ENCODE results near the gene HSPA12A. TPM values are rescaled to one million over a fixed set of nuclear protein-coding genes. Genes with fewer than 3 reads are reported as not detected.

The HSPA12A gene
- total RNA-seq, 2 donors from 2014 or later: 5.7 to 19.4 TPM

- WGBS: 75% methylated on average over 15 of the region's 15 CpGs
- Histone ChIP-seq H3K27me3 (replicated peaks; ENCODE audit: insufficient read depth) (no peaks in the 10 kb centered on the region), H3K27ac (no peak overlapping the region), H3K4me3 (no peak overlapping the region), H3K9me3 (no peaks in the 10 kb centered on the region), H3K4me1 (replicated peaks) (no peaks in the 10 kb centered on the region), H3K36me3 (no peaks in the 10 kb centered on the region)
- intact Hi-C loops (cut with DNase I): no loop called here
- no peak for TF ChIP-seq POLR2AphosphoS5 (IDR thresholded peaks at IDR 0.05)
- no peak for DNase-seq (ENCODE audit: low spot score)
Measured at GRCh38 chr10:116775488-116776400, 33.4 kb upstream of the HSPA12A start.

GRCh38 chr10:116774728-116775151 is 32.4 kb upstream of the HSPA12A start:
- no peak overlapping the region for H3K27ac ChIP-seq
- 26% methylated on average over 6 of the region's 6 CpGs for WGBS
- H3K4me3 ChIP-seq: no peak overlapping the region
- no peaks in the 10 kb centered on the region for H3K36me3 ChIP-seq
- H3K27me3 ChIP-seq (replicated peaks; ENCODE audit: insufficient read depth): no peaks in the 10 kb centered on the region
- TF ChIP-seq CTCF (IDR thresholded peaks at IDR 0.05) (no peak), POLR2AphosphoS5 (IDR thresholded peaks at IDR 0.05) (no peak), POLR2A (IDR thresholded peaks at IDR 0.05) (no peak)
- DNase-seq (ENCODE audit: low spot score): peak; percentile 18
- H3K9me3 ChIP-seq: no peaks in the 10 kb centered on the region
- no peaks in the 10 kb centered on the region for H3K4me1 ChIP-seq (replicated peaks)
- intact Hi-C loops (cut with DNase I): no loop called here

- no peak for DNase-seq (ENCODE audit: low spot score)
Measured at GRCh38 chr10:116772909-116773705, 30.7 kb upstream of the HSPA12A start.

GRCh38 chr10:116771959-116772585 is 29.7 kb upstream of the HSPA12A start:
- H3K4me3 ChIP-seq: no peak overlapping the region
- H3K36me3 ChIP-seq: no peaks in the 10 kb centered on the region
- intact Hi-C loops (cut with DNase I): no loop called here
- no peaks in the 10 kb centered on the region for H3K27me3 ChIP-seq (replicated peaks; ENCODE audit: insufficient read depth)
- H3K4me1 ChIP-seq (replicated peaks): no peaks in the 10 kb centered on the region
- DNase-seq (ENCODE audit: low spot score): no peak
- no peak overlapping the region for H3K27ac ChIP-seq
- TF ChIP-seq CTCF (IDR thresholded peaks at IDR 0.05) (no peak), POLR2AphosphoS5 (IDR thresholded peaks at IDR 0.05) (no peak), POLR2A (IDR thresholded peaks at IDR 0.05) (no peak)
- no peaks in the 10 kb centered on the region for H3K9me3 ChIP-seq
- 88% methylated on average over 9 of the region's 9 CpGs for WGBS

More at GRCh38 chr10:116772909-116773705, 30.7 kb upstream of the HSPA12A start:
- Histone ChIP-seq H3K9me3 (no peaks in the 10 kb centered on the region), H3K36me3 (no peaks in the 10 kb centered on the region), H3K27ac (no peak overlapping the region), H3K27me3 (replicated peaks; ENCODE audit: insufficient read depth) (no peaks in the 10 kb centered on the region), H3K4me1 (replicated peaks) (no peaks in the 10 kb centered on the region), H3K4me3 (no peak overlapping the region)
- TF ChIP-seq CTCF (IDR thresholded peaks at IDR 0.05) (no peak), POLR2A (IDR thresholded peaks at IDR 0.05) (no peak), POLR2AphosphoS5 (IDR thresholded peaks at IDR 0.05) (no peak)
- intact Hi-C loops (cut with DNase I): no loop called here
- WGBS: 96% methylated on average over 7 of the region's 7 CpGs

All from prostate gland (tissue), 2 donors.